NCI-H1694 treated with DMSO at 0.1 percent for 48 hours (cell line): ENCODE measurements around the gene ARHGEF28.

ENCODE experiments used
- DNase-seq: peaks from one replicate; lab custom pipeline; 2025; lab: John Stamatoyannopoulos, UW

ARHGEF28 gene

DNA sequence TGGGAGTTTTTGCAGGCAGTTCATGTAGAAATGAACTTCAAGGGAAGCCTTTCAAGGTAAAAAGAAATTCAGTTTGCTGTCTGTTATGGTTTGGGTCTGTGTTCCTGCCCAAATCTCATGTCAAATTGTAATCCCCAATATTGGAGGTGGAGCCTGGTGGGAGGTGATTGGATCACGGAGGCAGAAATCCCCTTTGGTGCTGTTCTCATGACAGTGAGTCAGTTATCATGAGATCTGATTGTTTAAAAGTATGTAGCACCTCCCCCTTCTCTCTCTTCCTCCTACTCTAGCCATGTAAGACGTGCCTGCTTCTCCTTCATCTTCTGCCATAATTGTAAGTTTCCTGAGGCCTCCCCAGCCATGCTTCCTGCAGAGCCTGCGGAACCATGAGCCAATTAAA is 341.4 kb downstream of the ARHGEF28 start:
- DNase-seq = no peak

DNA sequence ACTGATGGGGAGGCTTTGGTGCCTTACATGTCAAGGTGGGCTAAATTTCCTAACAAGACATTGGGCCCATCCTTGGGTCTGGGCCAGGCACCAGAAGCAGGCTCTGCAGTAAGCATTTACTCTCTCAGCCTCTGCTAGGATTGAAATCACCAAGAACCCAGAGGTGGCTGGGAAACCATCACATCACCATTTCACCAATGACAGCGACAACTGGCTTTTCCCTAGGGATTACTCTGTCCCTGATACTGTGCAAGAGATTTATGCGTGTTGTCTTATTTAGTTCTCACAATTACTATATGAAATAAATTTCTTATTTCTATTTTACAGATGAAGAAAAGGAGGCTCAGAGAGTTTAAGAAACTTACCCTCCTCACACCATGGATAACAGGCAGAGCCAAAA is 342.2 kb downstream of the ARHGEF28 start:
- DNase-seq = no peak

DNA sequence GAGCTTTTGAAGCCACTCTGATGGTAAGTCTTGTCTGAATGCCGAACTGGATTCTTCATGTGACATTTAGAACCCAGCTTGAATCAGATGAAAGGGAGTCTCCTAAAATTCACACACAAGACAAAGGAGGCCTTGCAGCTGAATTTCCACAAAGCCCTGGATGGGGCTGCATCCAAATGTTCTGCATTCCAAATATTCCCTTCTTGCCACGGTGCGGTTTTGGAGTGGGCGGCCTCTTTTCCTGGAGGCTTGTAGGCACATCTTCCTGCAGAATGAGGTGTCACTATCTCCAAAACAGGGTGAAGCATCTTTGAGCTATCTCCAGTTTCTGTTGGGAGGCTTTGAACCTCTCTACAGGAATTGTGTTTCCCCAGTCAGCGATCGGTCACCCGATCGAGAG is 342.7 kb downstream of the ARHGEF28 start:
- no peak for DNase-seq

DNA sequence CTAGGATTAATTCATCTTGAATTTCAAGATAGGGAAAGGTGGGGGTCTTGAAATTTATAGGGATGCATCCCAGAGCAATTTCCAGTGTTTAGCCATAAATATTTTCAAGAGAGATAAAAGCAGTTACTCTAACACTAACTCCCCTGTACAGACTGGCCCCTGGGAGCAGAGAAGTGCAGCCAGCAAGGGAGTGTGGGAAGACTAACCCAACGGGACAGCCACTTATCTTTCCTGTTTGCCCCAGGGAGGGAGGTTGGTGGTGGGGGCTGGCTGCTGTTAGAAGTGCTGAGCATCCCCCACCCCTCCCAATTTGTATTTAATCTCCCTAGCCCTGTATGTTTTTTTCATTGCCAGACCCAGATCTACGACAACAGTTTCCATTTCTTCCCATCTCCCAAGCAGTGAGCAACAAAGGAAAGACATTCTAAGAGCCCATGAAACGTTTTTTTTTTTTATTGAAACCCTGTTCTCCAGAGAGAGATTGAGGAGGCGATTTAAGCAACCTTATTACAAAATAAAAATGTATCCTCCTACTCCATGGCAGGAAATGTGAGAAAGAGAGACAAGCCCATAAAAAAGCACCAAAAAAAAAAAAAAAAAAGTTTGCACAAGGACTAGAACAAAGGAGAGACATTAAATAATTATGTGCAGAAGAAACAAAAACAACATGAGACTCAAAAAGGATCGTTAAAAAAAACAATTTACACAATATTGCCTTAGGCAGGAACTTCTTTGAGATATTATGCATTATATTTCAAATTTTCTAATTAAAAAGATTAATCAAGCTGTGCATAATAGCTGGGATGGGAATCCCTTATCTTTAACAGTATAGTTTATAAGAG is 343.4 kb downstream of the ARHGEF28 start:
- no peak for DNase-seq

DNA sequence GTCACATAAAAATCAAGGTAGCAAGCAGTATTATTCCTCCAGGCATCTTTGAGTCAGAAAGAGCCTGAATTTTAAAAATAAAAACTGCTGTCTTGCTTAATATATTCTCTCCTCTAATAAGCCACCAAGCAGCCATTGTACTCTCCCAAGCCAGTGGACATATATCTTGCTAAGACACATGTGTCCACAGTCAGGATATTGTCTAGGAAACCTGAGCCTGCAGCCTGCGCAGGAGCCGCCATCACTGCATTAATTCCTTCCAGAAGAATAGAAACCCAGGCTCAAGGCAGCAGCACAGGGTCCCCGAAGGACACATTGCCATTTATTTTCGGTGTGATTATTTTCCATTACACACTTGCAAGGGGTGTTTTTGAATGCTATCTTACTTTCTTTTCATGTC is 345.3 kb downstream of the ARHGEF28 start:
- no peak for DNase-seq

DNA sequence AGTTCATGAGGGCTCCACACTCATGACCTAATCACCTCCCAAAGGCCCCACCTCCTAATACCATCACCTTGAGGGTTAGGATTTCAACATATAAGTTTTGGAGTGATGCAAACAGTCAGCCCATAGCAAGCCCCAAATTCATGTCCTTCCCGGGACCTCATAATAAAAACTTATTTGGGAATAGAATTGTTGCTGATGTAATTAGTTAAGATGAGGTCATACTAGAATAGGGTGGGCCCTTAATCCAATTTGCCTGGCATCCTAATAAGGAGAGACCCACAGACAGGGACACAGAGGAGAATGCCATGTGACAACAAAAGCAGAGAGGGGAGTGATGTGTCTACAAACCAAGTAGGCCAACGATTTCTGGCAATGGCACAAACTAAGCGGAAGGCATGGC is 347.1 kb downstream of the ARHGEF28 start:
- DNase-seq = no peak

DNA sequence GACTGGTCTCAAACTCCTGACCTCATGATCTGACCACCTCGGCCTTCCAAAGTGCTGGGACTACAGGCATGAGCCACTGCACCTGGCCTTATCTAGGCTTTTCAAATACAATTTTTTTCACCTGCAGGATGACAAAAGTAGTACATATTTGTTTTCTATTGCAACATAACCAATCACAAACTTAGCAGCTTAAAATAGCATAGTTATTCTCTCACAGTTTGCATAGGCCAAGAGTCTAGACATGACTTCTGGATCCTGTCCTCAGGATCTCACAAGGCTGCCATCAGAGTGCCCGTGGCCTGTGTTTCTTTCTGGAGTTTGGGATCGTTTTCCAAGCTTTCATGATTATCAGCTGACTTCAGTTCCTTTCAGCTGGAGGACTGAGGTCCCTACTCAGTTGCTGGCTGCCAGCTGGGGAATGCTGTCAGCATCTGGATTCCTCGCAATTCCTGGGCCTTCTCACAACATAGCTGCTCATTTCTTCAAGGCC is 348.9 kb downstream of the ARHGEF28 start:
- no peak for DNase-seq

DNA sequence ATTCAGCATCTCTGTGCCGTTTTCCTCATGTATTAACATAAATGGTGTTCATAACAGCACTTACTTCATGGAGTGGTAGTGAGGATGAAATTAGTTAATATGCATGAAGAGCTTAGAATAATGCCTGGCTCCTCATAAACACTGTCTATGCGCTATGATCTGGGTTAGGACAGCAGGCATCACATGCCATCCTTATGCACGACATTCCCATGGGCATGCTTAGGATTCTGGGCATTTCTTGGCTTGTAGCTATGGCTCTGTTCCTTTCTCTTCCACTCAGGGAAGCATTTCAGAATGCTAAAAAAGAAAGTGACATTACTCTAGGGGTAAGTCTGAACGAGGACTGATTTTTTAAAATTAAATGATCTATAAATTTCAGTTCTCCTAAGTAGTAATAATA is 349.8 kb downstream of the ARHGEF28 start:
- DNase-seq = no peak

DNA sequence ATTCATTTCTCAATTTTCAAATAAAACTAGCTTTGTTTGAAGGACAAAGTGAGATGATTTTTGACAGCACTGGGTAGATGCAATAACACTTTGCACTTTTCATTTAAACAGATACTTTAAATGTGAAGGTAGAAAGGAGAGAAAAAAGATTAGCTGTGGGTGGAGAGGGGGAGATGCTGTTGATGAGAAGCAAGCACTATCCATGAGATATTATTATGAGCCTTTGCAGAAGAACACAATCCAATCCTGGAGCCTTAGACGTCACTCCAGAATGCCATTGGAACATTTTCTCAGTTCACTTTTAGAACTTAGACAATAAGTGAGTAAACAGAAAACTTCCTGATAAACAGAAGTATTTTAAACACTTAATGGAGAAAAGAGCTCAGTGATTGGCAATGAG is 351.1 kb downstream of the ARHGEF28 start:
- DNase-seq = no peak

DNA sequence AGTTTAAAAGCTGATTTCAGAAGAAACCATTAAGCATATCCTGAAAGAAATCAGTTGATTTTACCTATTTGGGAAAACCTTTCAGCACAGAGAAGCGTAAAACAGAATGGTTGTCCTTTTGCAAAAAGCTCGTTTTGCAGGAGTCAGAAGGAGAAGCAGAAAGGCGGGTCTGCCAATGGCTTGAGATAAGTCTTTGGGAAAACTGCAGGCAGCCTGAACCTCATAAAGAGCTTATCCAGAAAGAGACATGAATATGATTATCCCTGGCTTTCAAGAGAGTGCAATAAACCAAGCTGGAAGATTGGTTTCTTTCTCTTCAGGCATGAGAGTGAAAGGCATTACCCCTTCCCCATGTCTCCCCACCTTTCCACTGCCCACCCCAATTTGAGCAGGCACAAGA is 353.3 kb downstream of the ARHGEF28 start:
- no peak for DNase-seq

DNA sequence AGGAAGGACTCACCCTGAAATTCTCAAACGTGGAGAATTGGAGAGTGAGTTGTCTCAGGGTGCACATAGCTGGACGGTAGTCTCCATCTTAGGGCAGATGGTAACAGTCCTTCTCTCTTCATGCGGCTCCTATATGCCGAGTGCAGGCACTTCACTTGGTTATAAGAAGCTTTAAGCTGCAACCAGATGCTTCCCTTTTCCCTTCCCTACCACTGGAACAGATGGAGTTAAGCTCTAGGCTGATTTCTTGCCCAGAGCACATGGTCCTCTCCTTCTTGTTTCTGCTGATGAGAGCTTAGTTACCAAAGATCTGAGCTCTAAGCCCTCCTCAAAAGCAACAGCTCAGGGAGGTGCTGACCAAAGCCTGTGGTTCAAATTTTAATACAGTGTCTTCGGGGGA is 355.7 kb downstream of the ARHGEF28 start:
- no peak for DNase-seq

DNA sequence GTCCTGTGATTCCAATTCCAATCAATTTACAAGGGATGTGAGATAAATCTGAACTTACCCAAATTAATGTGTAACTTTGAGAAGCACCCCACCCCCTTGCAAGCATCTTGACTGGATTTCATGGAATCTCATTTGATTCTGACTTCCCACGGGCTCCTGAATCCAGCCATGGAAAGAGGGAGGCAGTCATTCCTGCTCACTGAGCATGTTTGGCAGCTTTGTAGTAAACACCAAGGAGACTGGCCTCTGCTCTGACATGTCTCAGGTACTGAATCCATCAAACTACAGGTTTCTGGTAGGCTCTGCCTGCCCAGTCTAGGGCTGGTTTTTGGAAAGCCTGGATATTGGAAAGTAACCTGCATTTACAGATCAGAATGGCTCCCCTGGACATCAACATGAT is 357.6 kb downstream of the ARHGEF28 start:
- no peak for DNase-seq

DNA sequence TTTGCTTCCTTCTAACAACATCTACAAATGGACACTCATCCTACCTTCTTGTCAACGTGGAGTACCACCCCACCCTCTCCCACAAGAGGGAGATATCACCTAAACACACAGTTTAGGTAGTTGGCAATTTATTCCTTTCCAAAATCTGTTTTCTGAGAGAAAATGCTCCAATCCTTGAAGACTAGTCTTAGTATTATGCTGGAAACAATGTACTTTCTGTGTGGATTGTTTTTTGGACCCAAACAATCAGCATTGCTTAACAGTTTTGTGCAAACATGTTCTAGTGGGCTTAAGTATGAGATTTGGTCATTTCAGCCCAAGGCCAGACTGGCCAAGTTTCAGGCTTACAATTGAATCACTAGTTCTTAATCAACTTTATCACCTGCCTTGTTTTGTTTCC is 359.1 kb downstream of the ARHGEF28 start:
- peak; percentile 28 for DNase-seq

DNA sequence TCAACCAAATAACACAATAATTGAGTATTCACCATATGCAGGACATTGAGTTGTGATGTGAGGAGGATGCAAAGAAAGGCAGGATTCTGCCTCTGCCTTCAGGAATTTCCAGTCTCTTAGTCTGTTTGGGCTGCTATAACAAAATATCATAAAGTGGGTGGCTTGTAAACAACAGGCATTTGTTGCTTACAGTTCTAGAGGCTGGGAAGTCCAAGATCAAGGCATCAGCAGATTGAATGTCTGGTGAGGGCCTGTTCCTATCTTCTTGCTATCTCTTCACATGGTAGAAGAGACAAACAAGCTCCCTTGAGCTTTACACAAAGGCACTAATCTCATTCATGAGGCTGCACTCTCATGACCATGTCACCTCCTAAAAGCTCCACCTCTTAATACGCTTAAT is 360.7 kb downstream of the ARHGEF28 start:
- no peak for DNase-seq

DNA sequence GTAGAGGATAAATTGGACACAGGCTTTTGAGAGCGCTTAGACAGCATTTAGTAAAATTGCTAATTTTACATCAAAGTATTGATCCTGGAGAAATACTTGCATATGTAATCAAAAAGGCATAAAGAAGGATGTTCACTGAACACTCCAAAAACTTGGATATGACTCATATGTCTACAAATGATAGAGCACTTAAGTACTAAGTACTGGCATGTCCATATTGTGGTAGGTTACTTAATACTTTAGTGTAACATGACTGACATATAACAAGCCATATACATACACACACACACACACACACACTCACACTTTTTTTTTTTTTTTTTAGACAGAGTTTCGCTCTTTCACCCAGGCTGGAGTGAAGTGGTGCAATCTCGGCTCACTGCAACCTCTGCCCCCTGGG is 361.9 kb downstream of the ARHGEF28 start:
- DNase-seq = no peak

DNA sequence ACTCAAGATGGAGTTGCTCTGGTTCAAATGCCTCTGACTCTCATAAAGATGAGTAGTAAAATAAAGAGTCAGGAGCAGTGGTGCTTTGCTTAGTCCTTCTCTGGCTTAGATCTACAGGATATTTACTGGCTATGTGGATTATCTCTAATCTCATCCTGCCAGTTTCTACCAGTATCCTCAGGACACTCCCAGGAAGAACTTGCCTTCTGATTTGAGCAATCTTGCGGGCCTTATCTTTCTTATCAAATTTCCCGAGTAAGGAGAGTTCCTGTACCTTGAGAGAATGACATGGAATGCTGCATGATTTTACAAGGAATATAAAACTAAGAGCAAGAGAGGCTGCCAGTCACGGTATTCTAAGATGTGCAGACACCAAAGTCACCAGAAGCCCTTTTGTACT is 364.0 kb downstream of the ARHGEF28 start:
- DNase-seq = no peak
